Mucosa of descending colon (tissue), 3 donors: ENCODE results near the gene SLC4A1AP. TPM values are rescaled to one million over a fixed set of nuclear protein-coding genes. Genes with fewer than 3 reads are reported as not detected.

ENCODE experiments used
- ATAC-seq: fragments of 200-7000 bp; cut with Tn5 transposase; one replicate; pipeline ENCODE4 v1.9.1; 2020; ENCODE audit warnings: mild to moderate bottlenecking, moderate library complexity
- DNase-seq, 3 donors: peaks; one replicate each; pipeline ENCODE4 v3.0.0-alpha.2; 2020
- H3K36me3 ChIP-seq: fragments of 200-600 bp; one replicate; pipeline ENCODE4 v1.8.0; 2021; ENCODE audit warnings: low read depth, mild to moderate bottlenecking
- H3K4me1 ChIP-seq: fragments of 200-600 bp; one replicate; pipeline ENCODE4 v1.8.0; 2021; ENCODE audit warnings: low read depth, mild to moderate bottlenecking
- H3K4me3 ChIP-seq: fragments of 200-600 bp; one replicate; pipeline ENCODE4 v1.8.0; 2021; ENCODE audit warnings: mild to moderate bottlenecking
- H3K9me3 ChIP-seq: fragments of 200-600 bp; one replicate; pipeline ENCODE4 v1.8.0; 2021; ENCODE audit warnings: mild to moderate bottlenecking
- CTCF ChIP-seq: fragments of 200-600 bp; IDR thresholded peaks from one replicate; pipeline ENCODE4 v1.8.0; 2022; ENCODE audit warnings: antibody characterized with exemption, mild to moderate bottlenecking
- intact Hi-C, 2 donors: fragments of 100-400 bp; cut with DNase I in 1 of 2; cut with micrococcal nuclease in 1 of 2; formaldehyde crosslinking; loops; one replicate each; pipeline versions ENCODE4 v1.11.0 to v1.11.1; 2022; cut with DNase I, micrococcal nuclease
- total RNA-seq, 3 donors: library from RNA; stranded (reverse); fragmentation: NEBNext Ultra II Directional in 2 of 3; extraction: Animal tissue kit (Norgen Biotek cat#: 25700) in 2 of 3; gene quantifications; one replicate each; pipeline versions ENCODE4 v1.2.1 to v1.2.4, GENCODE V29; 2021 to 2023
- donor health status: DM: no; HTN: no; CAD: no; lungs with moderate emphysema.
- donor health status: DM: no; HTN: no; CAD: no.
- donor health status: DM: no; HTN: yes; CAD: no.

SLC4A1AP gene
- total RNA-seq, 3 donors from 2014 or later, result 14.8 to 15.8 (median 15.5) TPM

GRCh38 chr2:27711804-27712203 is 48.1 kb downstream of the SLC4A1AP start:
- Histone ChIP-seq H3K4me3 (no peak overlapping the region), H3K9me3 (no peaks in the 10 kb centered on the region), H3K4me1 (no peaks in the 10 kb centered on the region), H3K36me3 (no peaks in the 10 kb centered on the region)
- ATAC-seq (no peak), DNase-seq (no peak)
- intact Hi-C loops, result no loop called here
- no peak for TF ChIP-seq CTCF

- DNase-seq, result no peak
- no peak for TF ChIP-seq CTCF
- Histone ChIP-seq H3K4me1 (no peaks in the 10 kb centered on the region), H3K9me3 (no peaks in the 10 kb centered on the region), H3K36me3 (no peaks in the 10 kb centered on the region), H3K4me3 (no peak overlapping the region)
- no peak for ATAC-seq
- intact Hi-C loops, result no loop called here
Measured at GRCh38 chr2:27712522-27712921, 48.8 kb downstream of the SLC4A1AP start.

- Histone ChIP-seq H3K4me3 (no peak overlapping the region), H3K36me3 (no peaks in the 10 kb centered on the region), H3K4me1 (no peaks in the 10 kb centered on the region), H3K9me3 (no peaks in the 10 kb centered on the region)
- DNase-seq, result no peak
- ATAC-seq, result no peak
- no peak for TF ChIP-seq CTCF
- intact Hi-C loops, result no loop called here
Measured at GRCh38 chr2:27713201-27713600, 49.5 kb downstream of the SLC4A1AP start.

GRCh38 chr2:27714053-27714452 is 50.4 kb downstream of the SLC4A1AP start:
- H3K4me1 ChIP-seq, result no peaks in the 10 kb centered on the region

GRCh38 chr2:27714851-27715291 is 51.2 kb downstream of the SLC4A1AP start:
- ATAC-seq, result no peak
- TF ChIP-seq CTCF, result no peak

More at GRCh38 chr2:27714053-27714452, 50.4 kb downstream of the SLC4A1AP start:
- DNase-seq (no peak), ATAC-seq (no peak)
- H3K36me3 ChIP-seq, result no peaks in the 10 kb centered on the region
- H3K9me3 ChIP-seq, result no peaks in the 10 kb centered on the region
- no peak for TF ChIP-seq CTCF
- intact Hi-C loops, result no loop called here
- H3K4me3 ChIP-seq, result no peak overlapping the region

More at GRCh38 chr2:27714851-27715291, 51.2 kb downstream of the SLC4A1AP start:
- intact Hi-C loops, result no loop called here
- Histone ChIP-seq H3K9me3 (no peaks in the 10 kb centered on the region), H3K4me1 (no peaks in the 10 kb centered on the region), H3K36me3 (no peaks in the 10 kb centered on the region), H3K4me3 (no peak overlapping the region)
- DNase-seq, result no peak
